Gastrocnemius medialis (tissue), 4 donors: Measurements from ENCODE around the gene MFAP5. TPM values are rescaled to one million over a fixed set of nuclear protein-coding genes. Genes with fewer than 3 reads are reported as not detected.
"Not testable (repeated sequence)": the region's sequence is repeated elsewhere in the genome, so short reads cannot be mapped to it uniquely, and the experiment has no call there.

Source experiments
- ATAC-seq, 2 donors: fragments of 150-250 bp; one replicate each; pipeline ENCODE4 v1.9.1; 2016
- DNase-seq, 2 donors: peaks; one replicate each; pipeline ENCODE4 v3.0.0-alpha.2; 2019
- H3K27ac ChIP-seq, 4 donors: fragments of 200-600 bp; sonication (generic); 1 replicate in 1 of 4; 2 replicates in 3 of 4; pipeline ENCODE4 v1.5.1; 2016 to 2018; ENCODE audit warnings: mild to moderate bottlenecking in 2 of 4, moderate library complexity in 1 of 4
- H3K27me3 ChIP-seq, 3 donors: fragments of 200-600 bp; sonication (generic) in 2 of 3; 1 replicate in 1 of 3; 2 replicates in 2 of 3; pipeline versions ENCODE4 v1.5.1 to v1.6.0; 2016 to 2019; ENCODE audit warnings: mild to moderate bottlenecking in 1 of 3, moderate library complexity in 1 of 3
- H3K36me3 ChIP-seq, 2 donors: fragments of 200-600 bp; sonication (generic) in 1 of 2; one replicate each; pipeline ENCODE4 v1.5.1; 2017 to 2018
- H3K4me1 ChIP-seq, 2 donors: fragments of 200-600 bp; sonication (generic) in 1 of 2; one replicate each; pipeline ENCODE4 v1.5.1; 2016 to 2017; ENCODE audit warnings: mild to moderate bottlenecking in 2 of 2
- H3K4me3 ChIP-seq, 4 donors: fragments of 200-600 bp; sonication (generic) in 3 of 4; 1 replicate in 1 of 4; 2 replicates in 3 of 4; pipeline ENCODE4 v1.5.1; 2016 to 2019; ENCODE audit warnings: mild to moderate bottlenecking in 2 of 4
- H3K9me3 ChIP-seq, 3 donors: fragments of 200-600 bp; sonication (generic) in 2 of 3; 1 replicate in 1 of 3; 2 replicates in 2 of 3; pipeline ENCODE4 v1.5.1; 2016 to 2019
- CTCF ChIP-seq, 5 experiments: fragments of 450-650 bp in 3 of 5; fragments of 200-600 bp in 2 of 5; sonication (generic) in 2 of 5; IDR thresholded peaks in 4 of 5; conservative IDR thresholded peaks in 1 of 5; 1 replicate in 4 of 5; 2 replicates in 1 of 5; pipeline ENCODE4 v1.5.1; 2016 to 2019; ENCODE audit warnings: antibody characterized with exemption in 5 of 5, mild to moderate bottlenecking in 3 of 5, moderate library complexity in 3 of 5
- POLR2A ChIP-seq, 2 donors: fragments of 450-650 bp; IDR thresholded peaks; one replicate each; pipeline ENCODE4 v1.6.1; 2017; ENCODE audit warnings: antibody characterized with exemption in 2 of 2, mild to moderate bottlenecking in 2 of 2, moderate library complexity in 2 of 2
- in situ Hi-C, 4 donors: fragments of 200-750 bp; cut with MboI; loops; one replicate each; pipeline versions ENCODE4 v1.15.0 to v1.8.0; 2017; ENCODE audit warnings: low sequenced_read_pairs in 4 of 4
- intact Hi-C: fragments of 100-400 bp; cut with DNase I; formaldehyde crosslinking; loops from one replicate; pipeline ENCODE4 v1.15.1; 2023; ENCODE audit warnings: low total_unique reads
- total RNA-seq, 4 donors: library from RNA; depleted of rRNA; stranded (reverse); fragments of >200 nt; gene quantifications; one replicate each; pipeline versions ENCODE4 v1.1.0 to v1.2.3, GENCODE V29; 2016

Gene MFAP5
- total RNA-seq, 4 donors from 2014 or later = 31.1 to 78.2 (median 52.0) TPM

DNA sequence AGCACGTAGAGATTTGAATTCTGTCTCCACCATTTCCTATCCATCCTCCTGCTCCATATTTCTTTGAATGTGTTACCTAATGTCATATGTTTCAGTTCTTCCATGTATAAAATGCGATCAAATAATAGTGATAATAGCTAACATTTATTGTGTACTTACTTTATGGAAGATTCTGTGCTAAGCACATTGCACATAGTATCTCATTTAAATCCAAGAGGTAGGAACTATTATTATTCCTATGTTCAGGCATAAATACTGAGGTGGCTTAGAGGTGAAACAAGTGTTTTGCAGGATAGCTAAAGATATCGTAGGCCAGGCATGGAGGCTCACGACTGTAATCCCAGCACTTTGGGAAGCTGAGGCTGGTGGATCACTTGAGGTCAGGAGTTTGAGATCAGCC, 32.5 kb downstream of the MFAP5 start:
- Histone ChIP-seq H3K4me3 (no peak overlapping the region), H3K9me3 (no peaks in the 10 kb centered on the region), H3K27ac (no peak overlapping the region), H3K36me3 (no peaks in the 10 kb centered on the region), H3K27me3 (no peaks in the 10 kb centered on the region), H3K4me1 (no peaks in the 10 kb centered on the region)
- TF ChIP-seq POLR2A (IDR thresholded peaks at IDR 0.05) = no peak
- TF ChIP-seq CTCF (IDR thresholded peaks at IDR 0.05 in 4 of 5, conservative IDR thresholded peaks at IDR 0.05 in 1 of 5) = no peak
- ATAC-seq = no peak
- in situ Hi-C loops (no loop called here), intact Hi-C loops (no loop called here)
- DNase-seq = no peak

- Histone ChIP-seq H3K4me1 (no peaks in the 10 kb centered on the region), H3K36me3 (no peaks in the 10 kb centered on the region), H3K9me3 (no peaks in the 10 kb centered on the region), H3K27me3 (no peaks in the 10 kb centered on the region), H3K4me3 (no peak overlapping the region), H3K27ac (no peak overlapping the region)
- ATAC-seq = no peak
- no peak for DNase-seq
- in situ Hi-C loops (no loop called here), intact Hi-C loops (no loop called here)
- no peak for TF ChIP-seq CTCF (IDR thresholded peaks at IDR 0.05 in 4 of 5, conservative IDR thresholded peaks at IDR 0.05 in 1 of 5)
- TF ChIP-seq POLR2A (IDR thresholded peaks at IDR 0.05) = no peak
Measured at GRCh38 chr12:8629486-8630033, 33.1 kb downstream of the MFAP5 start.

DNA sequence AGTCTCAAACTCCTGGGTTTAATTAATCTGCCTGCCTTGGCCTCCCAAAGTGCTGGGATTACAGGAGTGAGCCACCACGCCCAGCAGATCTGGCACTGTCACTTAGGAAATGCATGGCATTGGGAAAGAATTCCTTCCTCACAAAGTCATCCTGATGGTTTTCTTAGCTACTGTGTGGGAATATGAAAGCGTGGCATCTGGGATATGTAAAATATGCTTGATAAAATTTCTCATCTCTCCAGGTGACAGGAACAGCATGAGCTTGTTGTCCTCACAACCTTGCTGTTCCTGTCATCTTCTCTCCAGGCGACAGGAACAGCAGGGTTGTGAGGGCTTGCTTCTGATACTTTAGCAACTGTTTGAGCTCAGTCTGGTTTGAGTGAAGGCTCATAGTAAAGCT, 33.9 kb downstream of the MFAP5 start:
- no peak for TF ChIP-seq CTCF (IDR thresholded peaks at IDR 0.05 in 4 of 5, conservative IDR thresholded peaks at IDR 0.05 in 1 of 5)
- no peak for TF ChIP-seq POLR2A (IDR thresholded peaks at IDR 0.05)
- H3K27me3 ChIP-seq = no peaks in the 10 kb centered on the region
- no peaks in the 10 kb centered on the region for H3K36me3 ChIP-seq
- ATAC-seq = no peak
- no peak for DNase-seq
- in situ Hi-C loops = no loop called here
- no peaks in the 10 kb centered on the region for H3K9me3 ChIP-seq
- H3K4me3 ChIP-seq = no peak overlapping the region
- H3K4me1 ChIP-seq = no peaks in the 10 kb centered on the region
- H3K27ac ChIP-seq = no peak overlapping the region
- intact Hi-C loops = no loop called here

- H3K27me3 ChIP-seq, H3K4me1 ChIP-seq, DNase-seq, ATAC-seq, intact Hi-C loops, H3K27ac ChIP-seq, H3K9me3 ChIP-seq, H3K36me3 ChIP-seq, in situ Hi-C loops, H3K4me3 ChIP-seq: not testable (repeated sequence)
Measured at GRCh38 chr12:8624750-8625149, 37.9 kb downstream of the MFAP5 start.

DNA sequence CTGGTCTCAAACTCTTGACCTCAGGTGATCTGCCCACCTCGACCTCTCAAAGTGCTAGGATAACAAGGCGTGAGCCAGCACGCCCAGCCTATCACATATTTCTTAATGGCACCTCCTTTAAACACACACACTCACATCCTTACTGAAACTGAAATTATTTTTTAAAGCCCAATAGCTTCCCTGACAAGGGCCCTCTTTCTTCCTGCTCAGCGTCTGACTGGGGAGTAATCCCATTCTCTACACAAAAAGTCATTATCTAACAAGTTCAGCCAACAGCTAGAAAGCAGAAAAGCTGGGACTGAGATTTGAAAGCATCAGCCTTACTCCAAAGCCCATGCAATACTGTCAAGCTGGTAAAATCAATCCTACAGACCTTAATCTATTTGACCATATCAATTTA, 40.0 kb downstream of the MFAP5 start:
- intact Hi-C loops = no loop called here
- no peaks in the 10 kb centered on the region for H3K9me3 ChIP-seq
- in situ Hi-C loops = no loop called here
- H3K4me1 ChIP-seq = no peaks in the 10 kb centered on the region
- no peaks in the 10 kb centered on the region for H3K27me3 ChIP-seq
- no peak overlapping the region for H3K4me3 ChIP-seq
- TF ChIP-seq CTCF (IDR thresholded peaks at IDR 0.05 in 4 of 5, conservative IDR thresholded peaks at IDR 0.05 in 1 of 5) (no peak), POLR2A (IDR thresholded peaks at IDR 0.05) (no peak)
- no peaks in the 10 kb centered on the region for H3K36me3 ChIP-seq
- ATAC-seq (no peak), DNase-seq (no peak)
- H3K27ac ChIP-seq = no peak overlapping the region
